HUES6 (cell line): ENCODE data around the gene C5orf15.

Experiments
- H3K27ac ChIP-seq: 2 replicates; pipeline ENCODE4 v1.7.0; 2013; ENCODE audit warnings: low read depth, mild to moderate bottlenecking, low read length, inconsistent platforms
- H3K27me3 ChIP-seq: 2 replicates; pipeline ENCODE4 v1.6.1; 2013; ENCODE audit warnings: low read length; ENCODE audit not compliant: control insufficient read depth, insufficient read depth
- H3K36me3 ChIP-seq: 2 replicates; pipeline ENCODE4 v1.6.1; 2013; ENCODE audit warnings: low read length; ENCODE audit not compliant: control insufficient read depth, insufficient read depth
- H3K4me1 ChIP-seq: 2 replicates; pipeline ENCODE4 v1.6.1; 2013; ENCODE audit warnings: low read length; ENCODE audit not compliant: control insufficient read depth, insufficient read depth
- H3K4me3 ChIP-seq: 2 replicates; pipeline ENCODE4 v1.5.1; 2013; ENCODE audit warnings: low read depth, low read length
- H3K9ac ChIP-seq: one replicate; pipeline ENCODE4 v1.6.1; 2013; ENCODE audit warnings: mild to moderate bottlenecking, low read length
- H3K9me3 ChIP-seq: 2 replicates; pipeline ENCODE4 v1.6.1; 2013; ENCODE audit warnings: low read depth, low read length; ENCODE audit not compliant: control insufficient read depth, insufficient read depth

Gene C5orf15

DNA sequence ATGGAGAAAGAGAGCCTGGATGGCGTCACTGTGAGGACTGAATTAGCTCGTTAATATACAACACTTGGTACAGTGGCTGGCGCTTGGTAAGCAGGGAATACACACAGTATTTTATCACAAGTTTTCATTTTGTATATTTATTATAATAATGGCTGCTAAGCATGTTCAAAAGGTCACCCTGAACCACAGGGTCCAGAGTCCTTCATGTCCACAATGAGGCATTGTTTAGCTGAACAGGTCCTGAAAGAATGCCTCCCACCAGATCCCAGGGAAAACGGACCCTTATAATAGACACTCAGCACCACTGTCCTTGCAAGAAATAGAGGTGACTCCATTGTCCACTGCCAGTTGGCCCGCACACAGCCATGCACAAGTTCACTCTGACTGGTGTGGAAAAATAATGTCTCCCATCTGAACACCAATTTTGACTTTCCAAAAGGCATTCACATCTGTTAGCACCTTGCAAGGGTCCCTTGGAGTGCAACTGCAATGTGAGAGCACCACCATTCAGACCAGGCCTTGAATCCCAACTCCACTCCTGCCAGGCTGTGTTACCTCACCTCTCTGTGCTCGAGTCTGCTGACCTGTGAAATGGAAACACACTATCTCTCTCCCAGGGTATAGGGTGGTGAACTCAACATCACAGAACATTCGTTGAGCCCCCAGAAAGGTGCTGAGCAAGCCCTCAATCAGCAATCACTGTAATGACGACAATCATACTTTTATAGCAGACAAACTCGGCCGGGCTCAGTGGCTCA, 32.5 kb upstream of the C5orf15 start:
- Histone ChIP-seq H3K27ac (no peak overlapping the region), H3K4me1 (peaks cover 49% of the 10 kb centered on the region), H3K36me3 (peaks cover 18% of the 10 kb centered on the region), H3K9me3 (no peaks in the 10 kb centered on the region), H3K4me3 (no peak overlapping the region), H3K9ac (no peak overlapping the region), H3K27me3 (no peaks in the 10 kb centered on the region)

DNA sequence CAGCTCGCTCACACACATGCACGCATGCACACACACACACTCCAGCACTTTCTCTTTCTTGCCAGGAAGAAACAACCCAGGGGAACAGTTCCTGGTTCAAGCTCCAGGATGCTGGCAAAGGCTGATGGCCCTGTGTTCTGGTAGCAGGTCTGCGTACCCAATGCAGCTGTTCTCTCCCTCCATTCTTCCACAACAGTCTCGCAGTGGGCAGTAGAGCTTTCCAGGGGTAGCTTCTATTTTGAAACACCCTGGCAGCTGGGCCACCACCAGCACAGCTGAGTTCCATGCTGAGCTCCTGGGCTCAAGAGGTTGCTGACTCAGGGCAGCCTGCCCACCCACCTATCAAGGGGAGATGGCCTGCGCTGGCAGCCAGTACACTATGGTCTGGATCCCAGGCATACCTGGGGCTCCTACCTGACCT, 31.7 kb upstream of the C5orf15 start:
- Histone ChIP-seq H3K9ac (no peak overlapping the region), H3K27me3 (no peaks in the 10 kb centered on the region), H3K4me3 (no peak overlapping the region), H3K27ac (no peak overlapping the region), H3K9me3 (no peaks in the 10 kb centered on the region), H3K36me3 (peaks cover 18% of the 10 kb centered on the region), H3K4me1 (peaks cover 51% of the 10 kb centered on the region)

DNA sequence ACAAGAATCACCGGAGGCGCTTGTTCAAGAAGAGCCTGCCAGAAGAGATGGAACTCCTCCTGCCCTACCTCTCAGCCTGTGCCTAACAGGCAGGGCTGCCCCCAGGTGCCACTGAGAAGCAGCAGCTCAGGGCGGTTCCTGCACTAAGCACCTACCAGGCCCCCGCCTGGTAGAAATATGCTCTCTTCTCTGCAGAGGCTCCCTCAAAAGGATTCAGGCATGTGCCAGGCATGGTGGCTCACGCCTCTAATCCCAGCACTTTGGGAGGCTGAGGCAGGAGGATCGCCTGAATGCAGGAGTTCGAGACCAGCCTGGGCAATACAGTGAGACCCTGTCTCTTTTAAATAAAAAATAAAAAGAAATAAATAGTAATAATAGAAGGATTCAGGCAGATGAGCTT, 30.4 kb upstream of the C5orf15 start:
- H3K9ac ChIP-seq, result no peak overlapping the region

DNA sequence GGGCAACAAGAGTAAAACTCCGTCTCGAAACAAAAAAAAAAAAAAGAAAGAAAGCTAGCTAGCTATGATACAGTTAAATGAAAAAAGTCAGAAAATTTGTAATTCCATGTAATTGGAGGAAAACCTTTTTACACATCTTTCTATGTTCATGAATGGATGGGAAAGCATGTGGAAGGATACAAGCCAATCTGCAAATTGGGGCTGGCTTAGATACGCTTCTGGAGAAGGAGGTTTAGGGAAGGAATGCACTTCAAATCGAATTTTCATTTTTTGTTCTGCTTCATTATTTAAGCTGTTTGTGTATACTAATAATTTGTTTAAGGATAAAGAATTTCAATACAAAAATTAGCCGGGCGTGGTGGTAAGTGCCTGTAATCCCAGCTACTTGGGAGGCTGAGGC, 29.6 kb upstream of the C5orf15 start:
- Histone ChIP-seq H3K36me3 (peaks cover 19% of the 10 kb centered on the region), H3K9me3 (no peaks in the 10 kb centered on the region), H3K4me3 (no peak overlapping the region), H3K9ac (no peak overlapping the region), H3K27ac (no peak overlapping the region), H3K4me1 (peaks cover 52% of the 10 kb centered on the region), H3K27me3 (no peaks in the 10 kb centered on the region)

More for the DNA sequence above, 30.4 kb upstream of the C5orf15 start:
- no peak overlapping the region for H3K4me3 ChIP-seq
- no peaks in the 10 kb centered on the region for H3K27me3 ChIP-seq
- H3K36me3 ChIP-seq, result peaks cover 18% of the 10 kb centered on the region
- H3K9me3 ChIP-seq, result no peaks in the 10 kb centered on the region
- H3K27ac ChIP-seq, result no peak overlapping the region
- peaks cover 56% of the 10 kb centered on the region for H3K4me1 ChIP-seq

- H3K27me3 ChIP-seq, result no peaks in the 10 kb centered on the region
- peaks cover 43% of the 10 kb centered on the region for H3K4me1 ChIP-seq
- H3K36me3 ChIP-seq, result peaks cover 17% of the 10 kb centered on the region
- no peak overlapping the region for H3K4me3 ChIP-seq
- no peak overlapping the region for H3K9ac ChIP-seq
- no peak overlapping the region for H3K27ac ChIP-seq
- no peaks in the 10 kb centered on the region for H3K9me3 ChIP-seq
Measured at GRCh38 chr5:133996683-133997252, 28.3 kb upstream of the C5orf15 start.

GRCh38 chr5:133995883-133996563, 27.6 kb upstream of the C5orf15 start:
- H3K4me1 ChIP-seq, result peaks cover 41% of the 10 kb centered on the region

DNA sequence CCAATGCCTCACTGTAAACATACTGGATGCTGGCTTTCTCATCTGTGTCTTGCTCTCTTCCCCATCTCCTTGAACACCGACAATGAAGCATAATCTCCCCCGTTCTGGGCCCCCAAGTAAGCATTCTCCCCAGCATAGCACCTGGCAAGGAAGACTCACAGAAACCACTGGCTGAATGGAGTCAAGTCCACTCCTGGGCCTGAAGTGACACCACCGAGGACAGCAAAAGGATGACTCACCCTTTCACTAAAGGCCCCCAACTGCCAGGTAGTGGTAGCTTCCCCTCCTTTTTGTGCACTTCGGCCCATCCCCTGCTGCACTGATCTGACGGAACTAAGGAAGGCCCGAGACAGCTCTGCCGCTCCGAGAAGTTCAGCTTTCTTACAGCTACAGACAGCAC, 26.9 kb upstream of the C5orf15 start:
- H3K4me3 ChIP-seq, result no peak overlapping the region
- no peaks in the 10 kb centered on the region for H3K9me3 ChIP-seq
- no peak overlapping the region for H3K9ac ChIP-seq
- H3K36me3 ChIP-seq, result peaks cover 22% of the 10 kb centered on the region
- peaks cover 34% of the 10 kb centered on the region for H3K4me1 ChIP-seq
- no peak overlapping the region for H3K27ac ChIP-seq
- H3K27me3 ChIP-seq, result no peaks in the 10 kb centered on the region

More at GRCh38 chr5:133995883-133996563, 27.6 kb upstream of the C5orf15 start:
- Histone ChIP-seq H3K36me3 (peaks cover 19% of the 10 kb centered on the region), H3K9me3 (no peaks in the 10 kb centered on the region), H3K27me3 (no peaks in the 10 kb centered on the region), H3K27ac (0 out of 2 replicates have a peak overlapping the region, but pooled peaks have one; percentile 25), H3K9ac (no peak overlapping the region), H3K4me3 (no peak overlapping the region)

- Histone ChIP-seq H3K9ac (no peak overlapping the region), H3K4me1 (peaks cover 32% of the 10 kb centered on the region)
Measured at GRCh38 chr5:133994990-133995333, 26.5 kb upstream of the C5orf15 start.

GRCh38 chr5:133994297-133994989, 26.0 kb upstream of the C5orf15 start:
- Histone ChIP-seq H3K4me3 (no peak overlapping the region), H3K9ac (no peak overlapping the region), H3K36me3 (peaks cover 31% of the 10 kb centered on the region), H3K9me3 (no peaks in the 10 kb centered on the region), H3K27ac (no peak overlapping the region), H3K4me1 (peaks cover 28% of the 10 kb centered on the region), H3K27me3 (no peaks in the 10 kb centered on the region)

More at GRCh38 chr5:133994990-133995333, 26.5 kb upstream of the C5orf15 start:
- Histone ChIP-seq H3K27me3 (no peaks in the 10 kb centered on the region), H3K27ac (no peak overlapping the region), H3K36me3 (peaks cover 26% of the 10 kb centered on the region), H3K4me3 (no peak overlapping the region), H3K9me3 (no peaks in the 10 kb centered on the region)

- H3K9ac ChIP-seq, result no peak overlapping the region
- no peak overlapping the region for H3K4me3 ChIP-seq
- peaks cover 41% of the 10 kb centered on the region for H3K36me3 ChIP-seq
Measured at GRCh38 chr5:133993185-133993936, 24.9 kb upstream of the C5orf15 start.

More at GRCh38 chr5:133993185-133993936, 24.9 kb upstream of the C5orf15 start:
- Histone ChIP-seq H3K4me1 (peaks cover 26% of the 10 kb centered on the region), H3K27me3 (no peaks in the 10 kb centered on the region), H3K27ac (no peak overlapping the region), H3K9me3 (no peaks in the 10 kb centered on the region)
